Activated CD4-positive, alpha-beta T cell treated with anti-CD3 and anti-CD28 coated beads for 24 hours (primary cell): ENCODE data around the gene RRP12.
A peak's percentile ranks its signal among the peaks of the same experiment; 100 is the strongest.
"Not testable (repeated sequence)": the region's sequence is repeated elsewhere in the genome, so short reads cannot be mapped to it uniquely, and the experiment has no call there.

ENCODE experiments used
- DNase-seq, 2 donors: peaks; one replicate each; pipeline ENCODE4 v3.0.0-alpha.2; 2020; ENCODE audit warnings: low read depth in 2 of 2

The RRP12 gene, protein sequence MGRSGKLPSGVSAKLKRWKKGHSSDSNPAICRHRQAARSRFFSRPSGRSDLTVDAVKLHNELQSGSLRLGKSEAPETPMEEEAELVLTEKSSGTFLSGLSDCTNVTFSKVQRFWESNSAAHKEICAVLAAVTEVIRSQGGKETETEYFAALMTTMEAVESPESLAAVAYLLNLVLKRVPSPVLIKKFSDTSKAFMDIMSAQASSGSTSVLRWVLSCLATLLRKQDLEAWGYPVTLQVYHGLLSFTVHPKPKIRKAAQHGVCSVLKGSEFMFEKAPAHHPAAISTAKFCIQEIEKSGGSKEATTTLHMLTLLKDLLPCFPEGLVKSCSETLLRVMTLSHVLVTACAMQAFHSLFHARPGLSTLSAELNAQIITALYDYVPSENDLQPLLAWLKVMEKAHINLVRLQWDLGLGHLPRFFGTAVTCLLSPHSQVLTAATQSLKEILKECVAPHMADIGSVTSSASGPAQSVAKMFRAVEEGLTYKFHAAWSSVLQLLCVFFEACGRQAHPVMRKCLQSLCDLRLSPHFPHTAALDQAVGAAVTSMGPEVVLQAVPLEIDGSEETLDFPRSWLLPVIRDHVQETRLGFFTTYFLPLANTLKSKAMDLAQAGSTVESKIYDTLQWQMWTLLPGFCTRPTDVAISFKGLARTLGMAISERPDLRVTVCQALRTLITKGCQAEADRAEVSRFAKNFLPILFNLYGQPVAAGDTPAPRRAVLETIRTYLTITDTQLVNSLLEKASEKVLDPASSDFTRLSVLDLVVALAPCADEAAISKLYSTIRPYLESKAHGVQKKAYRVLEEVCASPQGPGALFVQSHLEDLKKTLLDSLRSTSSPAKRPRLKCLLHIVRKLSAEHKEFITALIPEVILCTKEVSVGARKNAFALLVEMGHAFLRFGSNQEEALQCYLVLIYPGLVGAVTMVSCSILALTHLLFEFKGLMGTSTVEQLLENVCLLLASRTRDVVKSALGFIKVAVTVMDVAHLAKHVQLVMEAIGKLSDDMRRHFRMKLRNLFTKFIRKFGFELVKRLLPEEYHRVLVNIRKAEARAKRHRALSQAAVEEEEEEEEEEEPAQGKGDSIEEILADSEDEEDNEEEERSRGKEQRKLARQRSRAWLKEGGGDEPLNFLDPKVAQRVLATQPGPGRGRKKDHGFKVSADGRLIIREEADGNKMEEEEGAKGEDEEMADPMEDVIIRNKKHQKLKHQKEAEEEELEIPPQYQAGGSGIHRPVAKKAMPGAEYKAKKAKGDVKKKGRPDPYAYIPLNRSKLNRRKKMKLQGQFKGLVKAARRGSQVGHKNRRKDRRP (N-terminal part only)

DNA sequence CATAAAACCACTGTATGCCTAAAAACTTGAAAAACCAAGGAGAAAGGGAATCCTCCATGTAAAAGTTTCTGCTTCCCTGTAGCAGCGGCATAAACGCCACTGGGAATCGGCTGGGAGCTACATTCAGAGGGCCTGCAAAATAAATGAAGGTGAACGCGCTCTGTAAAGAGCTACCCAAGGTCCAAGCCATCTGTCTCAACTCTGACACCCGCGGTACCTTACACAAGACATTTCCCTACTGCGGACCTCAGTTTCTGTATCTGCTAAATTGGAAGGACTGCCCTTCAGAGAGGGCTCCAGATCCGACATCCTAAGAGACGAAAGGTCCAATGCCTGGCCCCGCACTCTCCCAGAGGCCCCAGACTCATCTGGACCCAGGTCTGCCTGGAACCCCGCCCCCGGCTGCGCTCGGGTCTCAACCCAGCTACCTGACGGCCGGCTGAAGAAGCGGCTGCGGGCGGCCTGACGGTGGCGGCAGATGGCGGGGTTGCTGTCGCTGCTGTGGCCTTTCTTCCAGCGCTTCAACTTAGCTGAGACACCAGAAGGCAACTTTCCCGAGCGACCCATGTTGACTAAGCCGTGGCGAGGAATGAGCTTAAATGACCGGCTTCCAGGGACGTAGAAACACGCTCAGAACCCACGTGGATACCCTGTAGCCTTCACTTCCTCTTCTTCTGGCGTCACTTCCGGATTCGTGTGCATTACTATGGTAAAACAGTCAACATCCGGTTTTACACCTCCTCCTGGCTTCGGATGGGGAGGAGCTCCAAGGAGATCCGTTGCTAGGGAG is at the start of gene RRP12:
RRP12 (minus strand) TSS at position 676 of the 790 bp plus-strand sequence; CDS start at position 567, 109 bp downstream.
- peak; percentile 59 to 72 for DNase-seq

DNA sequence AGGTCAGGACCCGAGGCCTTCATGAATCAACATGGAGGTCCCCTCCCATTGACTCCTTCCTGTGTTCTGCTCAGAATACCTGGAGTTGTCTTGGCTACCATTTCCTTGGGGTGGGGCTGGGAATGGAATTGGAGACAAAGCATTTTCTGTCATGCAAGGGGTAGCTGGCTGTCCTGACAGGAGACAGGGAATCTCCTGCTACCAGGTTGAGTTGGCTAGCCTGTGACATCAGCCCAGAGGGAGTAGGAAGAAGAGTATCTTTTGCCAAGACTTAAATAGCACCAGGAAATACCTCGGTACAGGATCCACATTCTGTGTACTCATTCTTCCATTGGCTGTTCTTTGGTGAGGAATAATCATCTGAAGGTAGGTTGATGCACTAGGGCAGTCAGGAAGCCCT is 49.7 kb upstream of the RRP12 start:
- no peak for DNase-seq

DNA sequence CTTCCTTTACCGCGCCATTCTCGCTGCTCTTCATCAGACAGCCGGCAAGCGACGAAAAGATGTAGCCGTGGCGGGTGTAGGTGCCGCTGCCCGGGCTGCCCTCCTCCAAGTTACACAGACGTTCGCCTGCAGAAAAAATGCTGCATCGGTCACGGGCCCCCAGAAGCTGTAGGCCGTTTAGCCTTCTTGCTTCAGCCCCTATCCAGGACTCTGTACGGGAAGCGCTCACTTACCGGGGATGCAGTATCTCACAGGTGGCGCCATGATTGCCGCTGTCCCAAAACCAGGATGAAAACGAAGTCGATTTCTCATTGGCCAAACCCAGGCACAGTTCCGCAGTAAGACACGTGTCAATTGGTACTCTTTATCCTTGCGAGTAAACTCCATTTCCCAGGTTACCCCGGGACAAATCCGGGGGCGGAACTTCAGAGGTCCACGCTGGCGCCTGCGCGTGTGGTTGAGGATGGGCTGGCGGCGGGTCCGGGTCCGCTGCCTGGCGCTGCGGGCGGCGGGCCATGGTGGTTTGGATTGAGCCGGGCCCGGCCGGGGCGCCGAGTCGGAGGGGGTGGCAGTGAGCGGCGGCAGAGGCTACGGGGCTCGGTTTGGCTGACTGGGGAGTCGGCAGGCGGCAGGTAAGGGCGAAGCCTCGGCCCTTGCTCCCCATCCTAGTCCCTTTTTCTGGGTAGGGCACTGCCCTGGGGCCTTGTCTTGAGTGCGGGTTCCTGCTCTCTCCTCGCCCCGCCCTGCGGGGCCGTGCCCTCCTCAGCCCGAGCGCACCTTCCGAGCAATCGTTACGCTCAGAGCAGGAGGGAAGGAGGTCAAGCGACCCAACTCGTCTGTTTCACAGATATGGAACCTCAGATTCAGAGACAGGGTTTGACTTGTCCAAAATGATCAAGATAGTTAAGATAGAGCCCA is 44.8 kb upstream of the RRP12 start, which contains the start of the genes EXOSC1 and ZDHHC16:
EXOSC1 (minus strand) TSS at position 285 of the 918 bp plus-strand sequence; CDS start at position 264, 21 bp downstream.
ZDHHC16 (plus strand) TSS at position 454 of the 918 bp plus-strand sequence. CDS start 5,501 bp downstream, outside the sequence.
- peak; percentile 86 to 87 for DNase-seq

DNA sequence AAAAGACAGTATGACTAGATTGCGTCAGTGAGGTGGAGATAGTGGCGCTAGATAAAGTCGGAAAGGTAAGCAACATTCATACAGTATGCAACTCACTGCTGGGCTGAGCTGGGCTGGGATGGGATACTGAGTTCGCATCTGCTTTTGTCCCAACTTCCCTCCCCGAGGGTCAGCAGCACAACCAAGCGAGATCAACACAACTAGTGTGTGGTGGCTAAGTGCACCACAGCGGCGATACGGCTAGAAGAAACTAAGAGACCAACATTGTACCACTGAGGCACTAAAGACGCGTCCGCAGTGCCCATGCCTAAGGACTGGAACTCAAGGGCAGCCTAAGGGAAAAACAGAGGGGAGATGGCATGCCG is 44.2 kb upstream of the RRP12 start:
- DNase-seq: no peak

DNA sequence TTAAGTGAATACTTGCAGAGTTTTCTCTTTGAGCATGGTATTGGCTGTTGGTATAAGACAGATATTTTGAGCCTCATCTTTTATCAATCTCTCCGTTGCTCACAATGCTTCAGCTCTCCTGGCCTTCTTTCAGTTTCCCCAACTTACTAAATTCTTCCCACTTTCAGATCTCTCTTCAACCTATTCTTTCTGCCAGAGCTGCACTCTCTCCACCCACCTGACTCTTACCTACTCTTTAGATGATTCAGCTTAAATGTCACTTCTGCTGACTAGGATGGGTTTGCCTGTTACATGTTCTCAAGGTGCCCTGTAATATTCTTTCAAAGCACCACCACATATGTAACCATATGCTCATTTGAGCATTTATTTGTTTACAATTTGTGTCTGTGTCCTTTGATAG is 43.1 kb upstream of the RRP12 start:
- DNase-seq: no peak

DNA sequence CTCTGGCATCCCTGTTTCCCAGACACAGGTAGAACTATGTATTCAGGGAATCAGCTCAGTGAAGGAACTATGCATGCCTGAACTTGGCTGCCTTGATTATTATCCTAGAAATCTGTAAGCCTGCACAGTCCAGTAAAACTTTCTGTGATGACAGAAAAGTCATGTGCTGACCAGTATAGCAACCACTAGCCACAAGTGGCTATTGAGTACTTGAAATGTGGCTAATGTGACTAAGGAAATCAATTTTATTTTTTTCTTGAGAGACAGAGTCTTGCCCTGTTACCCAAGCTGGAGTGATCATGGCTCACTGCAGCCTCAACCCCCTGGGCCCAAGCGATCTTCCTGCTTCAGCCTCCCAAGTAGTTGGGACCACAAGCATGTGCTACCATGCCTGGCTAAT is 41.1 kb upstream of the RRP12 start:
- DNase-seq: no peak

DNA sequence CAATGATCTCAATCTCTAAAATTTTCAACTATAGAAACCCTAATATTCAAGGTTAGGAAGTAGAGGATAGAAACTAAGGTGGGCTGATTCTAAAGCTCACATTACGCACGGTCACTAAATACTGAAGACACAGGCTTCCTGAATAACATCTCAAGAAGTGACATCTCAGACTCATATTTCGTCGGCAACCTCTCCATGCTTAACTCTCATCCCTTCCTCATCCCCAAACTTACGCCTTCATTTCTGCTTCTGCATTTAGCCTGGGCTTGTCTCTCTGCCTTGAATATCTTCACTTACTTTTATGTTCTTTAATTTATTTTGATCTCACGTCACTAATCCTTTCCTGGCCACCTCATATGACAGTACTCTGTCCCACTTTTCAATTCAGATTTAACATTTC is 34.1 kb upstream of the RRP12 start:
- DNase-seq: no peak

DNA sequence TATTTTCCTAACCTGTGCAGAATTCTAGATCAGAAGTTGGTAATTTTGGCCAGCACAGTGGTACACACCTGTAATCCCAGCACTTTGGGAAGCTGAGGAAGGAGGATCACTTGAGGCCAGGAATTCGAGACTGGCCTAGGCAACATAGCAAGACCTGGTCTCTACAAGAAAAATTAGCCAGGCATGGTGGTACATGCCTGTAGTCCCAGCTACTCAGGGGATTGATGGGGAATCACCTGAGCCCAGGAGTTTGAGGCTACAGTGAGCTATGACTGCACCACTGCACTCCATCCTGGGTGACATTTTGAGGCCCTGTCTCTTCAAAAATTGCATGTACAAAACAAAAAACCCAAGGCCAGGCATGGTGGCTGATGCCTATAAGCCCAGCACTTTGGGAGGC is 33.4 kb upstream of the RRP12 start:
- DNase-seq: no peak

DNA sequence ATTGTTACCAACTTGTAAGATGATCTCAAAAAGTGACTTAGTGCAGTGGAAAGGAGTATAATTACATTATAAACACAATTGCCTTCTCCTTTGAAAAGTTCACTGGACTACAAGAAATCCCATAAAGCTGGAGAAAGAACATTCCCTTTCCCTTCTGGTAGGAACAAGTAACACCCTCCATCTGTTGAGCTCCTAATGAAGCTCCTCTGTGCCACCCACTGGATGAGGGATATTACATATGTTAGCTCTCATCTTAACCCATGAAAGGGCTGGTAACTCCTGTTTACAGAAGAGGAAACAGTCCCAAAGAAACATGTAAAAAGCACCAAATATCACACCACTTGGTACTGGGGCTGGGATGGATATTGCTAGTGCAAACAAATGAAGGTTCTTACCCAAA is 32.9 kb upstream of the RRP12 start:
- DNase-seq: no peak

DNA sequence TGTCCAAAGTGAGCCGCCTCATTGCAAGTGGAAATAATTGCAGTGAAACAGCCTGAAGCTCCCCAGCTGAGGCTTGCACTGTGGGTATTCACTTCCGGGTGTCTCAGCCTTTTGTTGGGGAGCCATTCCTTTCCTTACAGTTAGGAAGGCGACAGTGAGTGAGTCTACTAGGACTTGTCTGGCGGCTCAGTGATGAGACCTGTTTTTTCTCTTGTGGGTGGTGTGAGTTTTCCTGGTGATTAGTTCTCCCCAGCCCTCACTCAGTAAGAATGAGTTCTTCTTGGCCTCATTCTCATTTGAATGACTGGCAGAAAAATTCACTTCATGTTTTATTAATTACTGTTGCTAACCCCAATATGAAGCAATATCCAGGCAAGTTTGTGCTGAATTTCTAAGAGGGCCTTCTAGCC is 27.4 kb upstream of the RRP12 start:
- no peak for DNase-seq

DNA sequence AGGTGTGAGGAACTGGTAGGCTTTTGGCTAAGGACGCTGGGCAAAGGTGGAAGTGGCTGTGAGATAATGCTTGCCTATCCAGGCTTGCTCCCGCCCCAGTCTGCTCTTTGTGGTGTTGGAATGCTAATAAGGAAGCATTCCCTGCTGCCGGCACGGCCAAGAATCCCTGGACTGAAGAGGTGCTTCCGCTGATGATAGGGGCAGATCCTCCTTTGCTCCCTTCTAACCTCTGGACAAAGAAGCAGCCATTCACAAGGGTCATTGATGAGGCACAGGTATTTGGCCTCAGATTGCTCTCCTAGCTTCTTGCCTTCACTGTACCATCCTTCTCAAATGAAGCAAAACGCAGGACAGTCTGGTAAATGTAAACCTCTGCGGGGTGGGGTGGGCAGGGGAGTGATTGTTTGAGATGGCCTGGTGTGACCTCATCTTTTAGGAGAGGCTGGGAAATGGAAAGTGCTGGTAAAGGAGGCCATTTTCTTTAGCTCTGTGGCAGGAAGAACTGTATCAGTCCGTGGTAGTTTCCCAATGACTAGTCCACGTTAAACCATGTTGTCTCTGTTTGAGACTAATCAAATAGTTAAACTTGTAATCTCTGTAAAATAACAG is 26.5 kb upstream of the RRP12 start:
- no peak for DNase-seq

DNA sequence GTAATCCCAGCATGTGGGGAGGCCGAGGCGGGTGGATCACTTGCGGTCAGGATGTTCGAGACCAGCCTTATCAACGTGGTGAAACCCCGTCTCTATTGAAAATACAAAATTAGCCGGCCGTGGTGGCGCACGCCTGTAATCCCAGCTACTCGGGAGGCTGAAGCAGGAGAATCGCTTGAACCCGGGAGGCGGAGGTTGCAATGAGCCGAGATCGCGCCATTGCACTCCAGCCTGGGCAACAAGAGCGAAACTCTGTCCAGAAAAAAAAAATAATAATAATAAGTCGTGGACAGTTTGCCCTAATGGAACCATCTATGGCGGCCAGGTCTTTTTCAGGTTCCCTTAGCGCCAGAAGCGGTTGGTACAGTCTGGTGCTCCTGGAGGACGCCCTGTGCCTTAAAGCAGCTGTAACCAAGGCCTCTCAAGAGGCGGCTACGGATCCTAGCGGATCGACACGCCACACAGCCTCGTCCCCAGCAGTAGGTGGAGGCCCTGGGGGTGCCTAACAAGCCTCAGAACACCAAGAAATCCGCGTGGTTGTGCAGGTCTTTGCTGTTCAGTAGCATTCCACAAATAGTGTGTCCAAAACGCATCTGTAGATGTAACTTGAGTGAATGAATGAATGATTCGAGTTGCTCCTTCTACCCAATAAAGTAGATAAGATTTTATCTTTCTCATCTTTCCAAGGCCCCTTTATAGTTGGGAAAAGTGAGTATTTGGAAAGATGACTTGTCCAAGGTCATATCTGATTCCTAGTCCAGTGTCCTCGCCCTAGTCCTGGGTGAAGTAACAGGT is 25.8 kb upstream of the RRP12 start:
- DNase-seq: no peak

DNA sequence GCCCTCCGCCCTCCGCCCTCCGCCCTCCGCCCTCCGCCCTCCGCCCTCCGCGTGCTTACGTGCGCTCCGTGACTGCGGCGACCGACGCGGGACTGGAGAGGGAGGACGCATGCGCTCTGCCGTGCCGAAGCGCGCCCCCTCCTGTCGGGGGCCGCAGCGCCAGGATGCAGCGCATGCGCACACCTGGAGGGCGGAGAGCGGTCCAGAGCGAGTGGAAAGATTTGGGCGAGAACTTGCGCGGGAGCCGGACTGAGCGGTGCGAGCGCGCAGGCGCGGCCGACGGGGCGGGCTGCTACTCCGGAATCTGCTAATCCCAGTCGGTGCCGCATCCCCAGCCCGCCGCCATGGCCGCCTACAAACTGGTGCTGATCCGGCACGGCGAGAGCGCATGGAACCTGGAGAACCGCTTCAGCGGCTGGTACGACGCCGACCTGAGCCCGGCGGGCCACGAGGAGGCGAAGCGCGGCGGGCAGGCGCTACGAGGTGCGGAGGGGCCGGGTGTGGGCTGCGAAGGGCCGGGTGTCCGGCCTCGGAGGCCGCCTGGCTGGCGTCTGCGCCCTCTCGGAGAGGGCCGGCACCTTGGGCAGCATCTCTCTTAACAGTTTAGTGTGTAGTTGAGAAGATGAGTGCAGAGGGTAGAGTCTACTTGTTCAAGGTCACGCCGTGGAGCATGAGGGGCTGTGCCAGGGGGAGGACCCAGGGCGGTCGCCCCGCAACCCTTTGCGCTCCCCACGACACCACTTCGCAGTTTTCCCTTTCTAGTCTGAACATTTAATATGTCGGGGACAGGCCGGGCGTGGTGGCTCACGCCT is 25.0 kb upstream of the RRP12 start, which contains the start of gene PGAM1:
PGAM1 (plus strand) TSS at position 228 of the 812 bp plus-strand sequence; CDS start at position 345, 117 bp downstream.
- peak; percentile 89 to 92 for DNase-seq

DNA sequence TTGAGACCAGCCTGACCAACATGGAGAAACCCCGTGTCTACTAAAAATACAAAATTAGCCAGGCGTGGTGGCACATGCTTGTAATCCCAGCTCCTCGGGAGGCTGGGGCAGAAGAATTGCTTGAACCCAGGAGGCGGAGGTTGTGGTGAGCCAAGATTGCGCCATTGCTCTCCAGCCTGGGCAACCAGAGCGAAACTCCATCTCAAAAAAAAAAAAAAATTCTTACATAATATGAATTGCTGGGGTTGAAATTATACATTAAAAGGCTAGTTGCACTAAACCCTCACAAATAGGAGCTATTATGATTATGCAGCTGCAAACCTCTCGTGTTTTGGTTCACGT is 22.6 kb upstream of the RRP12 start:
- not testable (repeated sequence) for DNase-seq

DNA sequence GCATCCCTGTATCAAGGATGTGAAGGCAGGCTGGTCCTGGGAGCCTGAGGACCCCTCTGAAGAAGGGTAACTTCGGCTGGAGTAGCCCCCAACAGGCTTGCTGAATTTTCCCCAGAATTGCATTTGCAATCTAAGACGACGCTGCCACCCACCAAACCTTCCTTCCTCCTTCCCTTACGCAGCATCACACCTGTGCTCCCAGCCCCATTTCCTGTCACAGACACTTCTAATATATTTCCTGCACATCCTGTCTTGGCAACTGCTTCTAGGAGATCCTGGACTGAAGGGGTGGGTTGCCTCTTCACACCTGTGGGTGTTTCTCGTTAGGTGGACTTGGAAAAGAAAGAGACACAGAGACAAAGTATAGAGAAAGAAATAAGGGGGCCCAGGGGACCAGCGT is 15.4 kb upstream of the RRP12 start:
- no peak for DNase-seq

DNA sequence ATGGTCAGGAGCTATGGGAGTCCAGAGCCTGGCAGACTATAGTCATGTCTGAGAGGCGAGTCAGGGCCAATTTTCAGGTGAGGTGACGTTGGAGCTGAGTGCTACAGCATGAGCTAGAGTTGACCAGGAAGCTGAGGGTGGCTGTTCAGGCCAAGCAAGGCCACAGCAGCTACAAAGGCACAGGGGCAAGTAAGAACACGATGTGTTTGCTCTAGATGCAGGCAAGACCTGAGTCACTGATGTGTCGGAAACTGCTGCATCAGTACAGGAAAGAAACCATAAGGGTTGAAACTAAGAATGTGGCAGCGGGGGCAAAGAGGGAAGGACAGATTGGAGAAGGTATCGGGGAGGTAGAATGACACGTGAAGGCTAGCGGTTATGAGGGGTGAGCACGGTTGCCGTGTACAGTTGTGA is 11.8 kb upstream of the RRP12 start:
- no peak for DNase-seq

DNA sequence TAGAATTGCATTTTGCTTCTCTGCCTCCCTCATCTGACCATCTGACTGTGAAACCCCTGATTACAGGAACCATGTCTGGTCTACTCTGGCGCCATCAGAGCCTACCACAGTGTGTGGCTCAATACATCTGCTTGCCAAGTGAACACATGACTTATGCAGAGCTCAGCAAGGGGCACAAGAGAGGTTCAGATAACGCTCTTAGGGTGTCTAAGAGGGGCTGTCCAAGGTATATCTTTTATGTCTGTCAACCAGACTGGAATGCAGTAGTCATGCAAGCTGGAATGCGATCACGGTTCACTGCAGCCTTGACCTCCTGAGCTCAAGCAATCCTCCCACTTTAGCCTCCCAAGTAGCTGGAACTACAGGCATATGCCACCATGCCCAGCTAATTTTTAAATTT is 10.3 kb upstream of the RRP12 start:
- DNase-seq: no peak
